SK-N-SH (cell line): Measurements from ENCODE around the gene CHD9. TPM values are rescaled to one million over a fixed set of nuclear protein-coding genes. Genes with fewer than 3 reads are reported as not detected.

ENCODE experiments used
- CTCF ChIA-PET: fragments of 300-600, 350-600 bp; formaldehyde crosslinking; extraction: SDS; loops from one replicate; lab custom pipeline; 2021; lab: Yijun Ruan, JAX
- POLR2A ChIA-PET: fragments of 350-600 bp; sonication (Branson Sonifier 250); formaldehyde crosslinking; extraction: SDS; loops from one replicate; lab custom pipeline; 2020; ENCODE audit warnings: antibody characterized with exemption, inconsistent platforms; lab: Yijun Ruan, JAX
- DNase-seq: peaks from one replicate; pipeline ENCODE4 v3.0.0; 2012
- H2AFZ ChIP-seq: fragments of 200-600 bp; sonication (generic); 2 replicates; pipeline ENCODE4 v1.8.1; 2016; ENCODE audit warnings: antibody characterized with exemption, mild to moderate bottlenecking, low read depth
- H3F3A ChIP-seq: fragments of 200-600 bp; sonication (generic); replicated peaks from 2 replicates; pipeline ENCODE3; 2016; ENCODE audit warnings: antibody characterized with exemption, mild to moderate bottlenecking; ENCODE audit not compliant: insufficient read depth
- H3K27ac ChIP-seq, 2 experiments: fragments of 200-500 bp in 1 of 2; fragments of 200-600 bp in 1 of 2; sonication (Bioruptor generic) in 1 of 2; sonication (generic), shearing (Covaris generic) in 1 of 2; 2 replicates each; pipeline versions ENCODE4 v1.5.1 to v1.6.1; 2014 to 2016; ENCODE audit warnings: low read depth in 2 of 2, inconsistent platforms in 1 of 2, low read length in 1 of 2, mild to moderate bottlenecking in 1 of 2, mixed read lengths in 1 of 2
- H3K27me3 ChIP-seq: fragments of 200-600 bp; sonication (generic), shearing (Covaris generic); 2 replicates; pipeline ENCODE4 v1.6.1; 2016; ENCODE audit warnings: mixed run types; ENCODE audit not compliant: insufficient read depth
- H3K36me3 ChIP-seq, 2 experiments: fragments of 200-500 bp in 1 of 2; fragments of 200-600 bp in 1 of 2; sonication (Bioruptor generic) in 1 of 2; sonication (generic) in 1 of 2; replicated peaks in 1 of 2; 2 replicates each; pipeline versions ENCODE3 to v1.5.1; 2014 to 2016; ENCODE audit warnings: low read length in 1 of 2, mild to moderate bottlenecking in 1 of 2; ENCODE audit not compliant: insufficient read depth in 2 of 2, control insufficient read depth in 1 of 2
- H3K4me1 ChIP-seq, 2 experiments: fragments of 200-500 bp in 1 of 2; fragments of 200-600 bp in 1 of 2; sonication (Bioruptor generic) in 1 of 2; sonication (generic), shearing (Covaris generic) in 1 of 2; 2 replicates each; pipeline versions ENCODE4 v1.5.1 to v1.6.1; 2014 to 2016; ENCODE audit warnings: low read depth in 1 of 2, low read length in 1 of 2, mixed run types in 1 of 2; ENCODE audit not compliant: insufficient read depth in 2 of 2, control insufficient read depth in 1 of 2
- H3K4me2 ChIP-seq: fragments of 200-600 bp; sonication (generic), shearing (Covaris generic); 2 replicates; pipeline ENCODE4 v1.6.1; 2017; ENCODE audit warnings: mixed run types
- H3K4me3 ChIP-seq, 2 experiments: fragments of 200-500 bp in 1 of 2; fragments of 200-600 bp in 1 of 2; sonication (Bioruptor generic) in 1 of 2; sonication (generic), shearing (Covaris generic) in 1 of 2; 2 replicates each; pipeline versions ENCODE4 v1.5.1 to v1.8.1; 2014 to 2016; ENCODE audit warnings: low read depth in 2 of 2, inconsistent platforms in 1 of 2, low read length in 1 of 2, mild to moderate bottlenecking in 1 of 2, mixed read lengths in 1 of 2, moderate library complexity in 1 of 2
- H3K79me2 ChIP-seq: fragments of 200-600 bp; sonication (generic); 2 replicates; pipeline ENCODE4 v1.8.1; 2017; ENCODE audit warnings: mild to moderate bottlenecking; ENCODE audit not compliant: insufficient read depth
- H3K9ac ChIP-seq: fragments of 200-600 bp; sonication (generic); 2 replicates; pipeline ENCODE4 v1.6.1; 2017; ENCODE audit warnings: mixed run types
- H3K9me2 ChIP-seq: fragments of 200-600 bp; sonication (generic); 2 replicates; pipeline ENCODE4 v1.6.1; 2017; ENCODE audit warnings: mixed run types
- H3K9me3 ChIP-seq: fragments of 200-600 bp; sonication (generic); 2 replicates; pipeline ENCODE4 v1.6.1; 2017; ENCODE audit warnings: mixed run types, mild to moderate bottlenecking, moderate library complexity
- H4K20me1 ChIP-seq: fragments of 200-600 bp; sonication (generic); 2 replicates; pipeline ENCODE4 v1.6.1; 2017; ENCODE audit warnings: mild to moderate bottlenecking, mixed run types; ENCODE audit not compliant: insufficient read depth
- CHD2 ChIP-seq: fragments of 150-350 bp; IDR thresholded peaks from 2 replicates; pipeline ENCODE4 v1.6.1; 2018; ENCODE audit warnings: low read length; ENCODE audit not compliant: partially characterized antibody
- ELF1 ChIP-seq: IDR thresholded peaks from 2 replicates; pipeline ENCODE4 v1.4.0; 2012
- EP300 ChIP-seq, 2 experiments: IDR thresholded peaks; 2 replicates each; pipeline versions ENCODE4 v1.4.0 to v1.6.1; 2012; ENCODE audit warnings: borderline replicate concordance in 1 of 2, low read depth in 1 of 2, low read length in 1 of 2
- GABPA ChIP-seq: IDR thresholded peaks from 2 replicates; pipeline ENCODE4 v1.4.0; 2012; ENCODE audit warnings: low read depth, mild to moderate bottlenecking
- GATA2 ChIP-seq: sonication (generic); formaldehyde crosslinking; IDR thresholded peaks from 2 replicates; pipeline ENCODE4 v1.5.0; 2020; ENCODE audit warnings: mild to moderate bottlenecking, missing genetic modification reagents
- MXI1 ChIP-seq: IDR thresholded peaks from 2 replicates; pipeline ENCODE4 v1.6.1; 2012; ENCODE audit warnings: mild to moderate bottlenecking, low read depth, low read length, improper control_type of control experiment
- NFIC ChIP-seq: IDR thresholded peaks from 2 replicates; pipeline ENCODE4 v1.4.0; 2012; ENCODE audit warnings: borderline replicate concordance
- ZBTB33 ChIP-seq: IDR thresholded peaks from 2 replicates; pipeline ENCODE4 v1.4.0; 2012; ENCODE audit warnings: low read depth, borderline replicate concordance
- WGBS: methylation state at CpG from one replicate; pipeline ENCODE4 v1.1.6; 2017; ENCODE audit warnings: low lambda C conversion rate; 5-methylcytosine and 5-hydroxymethylcytosine counted together
- polyA plus RNA-seq, 3 experiments: library from polyadenylated mRNA; depleted of rRNA; stranded (reverse); fragments of >200 nt; gene quantifications; 2 replicates each; pipeline ENCODE4 v1.2.3, GENCODE V29; 2012

The CHD9 gene
- polyA plus RNA-seq, 1 of the 3 experiments (the other 2 are of a cell fraction): 6.2 TPM

- POLR2A ChIA-PET: interaction anchor here (1.2 kb wide), 1 partner anchor 11 kb away, joined by 3 read pairs; no protein-coding TSS in a partner anchor
- WGBS: 83% methylated on average over 5 of the region's 5 CpGs
- Histone ChIP-seq H3K79me2 (peaks cover 58% of the 10 kb centered on the region), H3K9ac (no peak overlapping the region), H3K4me2 (no peak overlapping the region), H3K27ac (no peak overlapping the region), H2AFZ (no peak overlapping the region), H3K27me3 (no peaks in the 10 kb centered on the region), H3K4me3 (no peak overlapping the region), H3K9me3 (no peaks in the 10 kb centered on the region), H3K9me2 (no peaks in the 10 kb centered on the region), H3F3A (peaks cover 5% of the 10 kb centered on the region), H3K4me1 (no peaks in the 10 kb centered on the region), H3K36me3 (peaks cover 0 to 9% of the 10 kb centered on the region in 2 experiments), H4K20me1 (no peaks in the 10 kb centered on the region)
- no peak for DNase-seq
- TF ChIP-seq GABPA (no peak), NFIC (no peak), ZBTB33 (no peak), MXI1 (no peak), CHD2 (no peak), EP300 (IDR thresholded peaks at IDR 0.05; ENCODE audit: borderline replicate concordance in 1 of 2, low read depth in 1 of 2, low read length in 1 of 2) (no peak)
- CTCF ChIA-PET: interaction anchor here (0.8 to 3.4 kb wide), 4 partner anchors 12 to 96 kb away, joined by 4 to 17 read pairs (median 4); partner anchors contain the start of gene CHD9
Observed at GRCh38 chr16:53111078-53111791, 56.4 kb downstream of the CHD9 start.

- Histone ChIP-seq H3K9me3 (no peaks in the 10 kb centered on the region), H2AFZ (no peak overlapping the region), H3K9me2 (no peaks in the 10 kb centered on the region), H3K4me2 (no peak overlapping the region), H3K9ac (no peak overlapping the region), H3K27ac (no peak overlapping the region), H3F3A (peaks cover 5% of the 10 kb centered on the region), H3K27me3 (no peaks in the 10 kb centered on the region), H3K36me3 (peaks cover 0 to 5% of the 10 kb centered on the region in 2 experiments), H3K79me2 (peaks cover 57% of the 10 kb centered on the region), H3K4me3 (no peak overlapping the region), H3K4me1 (no peaks in the 10 kb centered on the region), H4K20me1 (no peaks in the 10 kb centered on the region)
- no peak for TF ChIP-seq GATA2 (CRISPR knock-in tag)
- TF ChIP-seq ELF1: no peak
- DNase-seq: no peak
- POLR2A ChIA-PET: interaction anchor here (1.2 kb wide), 1 partner anchor 12 kb away, joined by 3 read pairs; no protein-coding TSS in a partner anchor
- 63% methylated on average over 1 of the region's 1 CpG for WGBS
- CTCF ChIA-PET: interaction anchor here (1.0 to 3.4 kb wide), 3 partner anchors 18 to 57 kb away, joined by 4 to 17 read pairs (median 4); partner anchors contain the start of gene CHD9
Observed at GRCh38 chr16:53112015-53112414, 57.2 kb downstream of the CHD9 start.
